PC-3 (cell line): ENCODE results near the gene RGS3.

ENCODE experiments used
- CTCF ChIP-seq: fragments of 300-600 bp; sonication (generic); conservative IDR thresholded peaks from 2 replicates; pipeline ENCODE4 v1.5.1; 2017; ENCODE audit warnings: antibody characterized with exemption, low read depth, mild to moderate bottlenecking, low read length
- EZH2 ChIP-seq: fragments of 300-600 bp; sonication (generic); IDR thresholded peaks from one replicate; pipeline ENCODE4 v1.6.1; 2017; ENCODE audit warnings: antibody characterized with exemption, mild to moderate bottlenecking, low read length; ENCODE audit not compliant: unreplicated experiment
- EZH2phosphoT487 ChIP-seq: fragments of 300-600 bp; sonication (generic); IDR thresholded peaks from 2 replicates; pipeline ENCODE4 v1.6.1; 2018; ENCODE audit warnings: mild to moderate bottlenecking, antibody characterized with exemption, low read length, borderline replicate concordance

- TF ChIP-seq CTCF (no peak), EZH2 (no peak), EZH2phosphoT487 (no peak)
Observed at GRCh38 chr9:113616621-113617496, 153.3 kb downstream of the RGS3 start.
